K562 (cell line): ENCODE data around the gene TIFAB. TPM values are rescaled to one million over a fixed set of nuclear protein-coding genes. Genes with fewer than 3 reads are reported as not detected.

Experiments
- ATAC-seq: fragments of 200-7000 bp; cut with Tn5 transposase; 3 replicates; pipeline ENCODE4 v1.9.1; 2020; ENCODE audit warnings: moderate library complexity
- BruUV-seq: library from RNA; stranded (reverse); fragments of 400-500 nt; replicated peaks from 2 replicates; lab custom pipeline; 2021; lab: Mats Ljungman, UMichigan
- CTCF ChIA-PET: fragments of 300-600 bp; formaldehyde crosslinking; extraction: SDS; loops from one replicate; lab custom pipeline; 2021; ENCODE audit warnings: low intra/inter-chr PET ratio; lab: Yijun Ruan, JAX
- POLR2A ChIA-PET: fragments of 300-600, 350-650 bp; sonication (Branson Sonifier 250); formaldehyde crosslinking; extraction: SDS; loops from one replicate; lab custom pipeline; 2021; ENCODE audit warnings: antibody characterized with exemption, inconsistent platforms; lab: Yijun Ruan, JAX
- DNase-seq, 4 experiments: peaks; one replicate each; pipeline versions ENCODE4 v3.0.0 to v3.0.0-alpha.2; 2011 to 2018; ENCODE audit warnings: low spot score in 3 of 4, mixed read lengths in 3 of 4; ENCODE audit errors: extremely low read depth in 1 of 4
- FAIRE-seq: peaks from 2 replicates; lab custom pipeline; 2011; peaks lifted over from hg19 to GRCh38; lab: Jason Lieb, UNC
- H2AFZ ChIP-seq: 2 replicates; pipeline ENCODE4 v1.6.0; 2011; ENCODE audit warnings: low read depth, low read length, control low read depth, inconsistent platforms
- H3K27ac ChIP-seq: fragments of 200-600 bp; 3 replicates; pipeline ENCODE4 v1.8.0; 2011; ENCODE audit warnings: low read depth, mild to moderate bottlenecking, control low read depth, inconsistent platforms, low read length, moderate library complexity, mixed read lengths; ENCODE audit errors: extremely low read depth
- H3K27me3 ChIP-seq, 2 experiments: fragments of 300-600 bp in 1 of 2; 2 replicates in 1 of 2; 3 replicates in 1 of 2; pipeline versions ENCODE4 v1.6.0 to v1.8.0; 2011; ENCODE audit warnings: inconsistent platforms in 2 of 2, low read length in 2 of 2, mild to moderate bottlenecking in 1 of 2, mixed read lengths in 1 of 2, moderate library complexity in 1 of 2; ENCODE audit not compliant: control insufficient read depth in 2 of 2, insufficient read depth in 2 of 2
- H3K36me3 ChIP-seq: fragments of 300-600 bp; 3 replicates; pipeline ENCODE4 v1.8.0; 2011; ENCODE audit warnings: mild to moderate bottlenecking, low read length, inconsistent platforms; ENCODE audit not compliant: control insufficient read depth, insufficient read depth
- H3K4me1 ChIP-seq, 2 experiments: fragments of 200-600 bp in 1 of 2; replicated peaks in 1 of 2; 2 replicates in 1 of 2; 3 replicates in 1 of 2; pipeline versions ENCODE4 v1.5.1 to v1.8.0; 2011; ENCODE audit warnings: inconsistent platforms in 2 of 2, low read length in 2 of 2, mild to moderate bottlenecking in 1 of 2, mixed read lengths in 1 of 2, moderate library complexity in 1 of 2; ENCODE audit not compliant: control insufficient read depth in 2 of 2, insufficient read depth in 2 of 2
- H3K4me2 ChIP-seq: 2 replicates; pipeline ENCODE4 v1.6.1; 2011; ENCODE audit warnings: low read length, control low read depth, inconsistent platforms, mixed read lengths; ENCODE audit not compliant: insufficient read depth
- H3K4me3 ChIP-seq: fragments of 200-600 bp; sonication (generic), shearing (Covaris generic); 2 replicates; pipeline ENCODE4 v1.5.1; 2016; ENCODE audit warnings: control low read depth, inconsistent platforms
- H3K79me2 ChIP-seq: fragments of 200-600 bp; 3 replicates; pipeline ENCODE4 v1.8.0; 2011; ENCODE audit warnings: low read length, inconsistent platforms; ENCODE audit not compliant: control insufficient read depth, insufficient read depth
- H3K9ac ChIP-seq, 2 experiments: 2 replicates each; pipeline versions ENCODE4 v1.6.0 to v1.6.1; 2011; ENCODE audit warnings: low read depth in 2 of 2, low read length in 2 of 2, control low read depth in 1 of 2, inconsistent platforms in 1 of 2, mild to moderate bottlenecking in 1 of 2, mixed read lengths in 1 of 2; ENCODE audit not compliant: insufficient read depth in 1 of 2
- H3K9me1 ChIP-seq: one replicate; pipeline ENCODE4 v1.6.0; 2011; ENCODE audit warnings: inconsistent platforms, mild to moderate bottlenecking, low read length, moderate library complexity; ENCODE audit not compliant: control insufficient read depth, insufficient read depth
- H3K9me3 ChIP-seq: replicated peaks from 2 replicates; pipeline ENCODE4 v1.5.1; 2011; ENCODE audit warnings: low read depth, low read length, inconsistent platforms; ENCODE audit not compliant: control insufficient read depth, insufficient read depth
- H4K20me1 ChIP-seq: replicated peaks from 2 replicates; pipeline ENCODE4 v1.6.1; 2011; ENCODE audit warnings: low read length, inconsistent platforms, mixed read lengths; ENCODE audit not compliant: control insufficient read depth, insufficient read depth
- CBFB ChIP-seq: sonication (generic); formaldehyde crosslinking; IDR thresholded peaks from 2 replicates; pipeline ENCODE4 v1.4.0; 2020; ENCODE audit warnings: mild to moderate bottlenecking, missing genetic modification reagents
- CCAR2 ChIP-seq: fragments of 200-400 bp; formaldehyde crosslinking; IDR thresholded peaks from 2 replicates; pipeline ENCODE4 v1.6.1; 2017; ENCODE audit warnings: mild to moderate bottlenecking, low read depth, low read length
- EP400 ChIP-seq: fragments of 450-650 bp; IDR thresholded peaks from 2 replicates; pipeline ENCODE4 v1.6.1; 2017; ENCODE audit warnings: antibody characterized with exemption, mild to moderate bottlenecking, moderate library complexity
- SAP30 ChIP-seq: fragments of 200-600 bp; sonication (generic); IDR thresholded peaks from 2 replicates; pipeline ENCODE4 v1.6.1; 2012; ENCODE audit warnings: borderline replicate concordance, low read depth, mild to moderate bottlenecking, moderate library complexity, low read length, control low read depth, inconsistent platforms; ENCODE audit not compliant: insufficient read depth, poor library complexity, severe bottlenecking
- SREBF2 ChIP-seq: sonication (generic); formaldehyde crosslinking; IDR thresholded peaks from 2 replicates; pipeline ENCODE4 v1.4.0; 2020; ENCODE audit warnings: mild to moderate bottlenecking, missing genetic modification reagents
- WHSC1 ChIP-seq: IDR thresholded peaks from one replicate; pipeline ENCODE4 v1.6.1; 2012; ENCODE audit warnings: low read length, control low read depth, inconsistent platforms
- WGBS: fragments of 100-300 bp; shearing (Covaris generic); methylation state at CpG from one replicate; pipeline ENCODE4 v1.1.6; 2016; ENCODE audit warnings: low coverage, mixed read lengths; ENCODE audit not compliant: insufficient coverage; ENCODE audit errors: missing lambda C conversion rate; 5-methylcytosine and 5-hydroxymethylcytosine counted together
- in situ Hi-C: fragments of 300-500 bp; cut with MboI; formaldehyde crosslinking; loops from 4 replicates; pipeline ENCODE4 v1.15.0; 2018; ENCODE audit warnings: inconsistent platforms, mixed read lengths
- intact Hi-C: fragments of 100-400 bp; cut with micrococcal nuclease; formaldehyde crosslinking; loops from 2 replicates; pipeline ENCODE4 v1.14.2; 2022
- polyA plus RNA-seq, 8 experiments: library from polyadenylated mRNA; depleted of rRNA in 4 of 8; stranded (reverse) in 5 of 8; unstranded in 3 of 8; fragments of >200 nt; fragmentation: Nextera tagmentation in 2 of 8; fragmentation: Illumina TruSeq in 1 of 8; extraction: Ambion mirVana in 2 of 8; extraction: Trizol in 1 of 8; gene quantifications; 2 replicates each; pipeline versions ENCODE4 v1.2.1 to v1.2.3, GENCODE V29; 2011 to 2014; ENCODE audit warnings: inconsistent platforms in 1 of 8, missing spikeins in 1 of 8
- total RNA-seq, 7 experiments: library from RNA; depleted of rRNA in 6 of 7; stranded (reverse); fragments of >200 nt in 6 of 7; fragmentation: Illumina TruSeq in 2 of 7; extraction: Trizol in 2 of 7; gene quantifications; 2 replicates each; pipeline versions ENCODE4 v1.2.1 to v1.2.3, GENCODE V29; 2011 to 2021; ENCODE audit warnings: low replicate concordance in 1 of 7
- TF ChIP-seq, protein P1 (sequence below): fragments of 250-450 bp; sonication (Bioruptor Pico); IDR thresholded peaks from 2 replicates; pipeline ENCODE4 v1.5.0; 2021
- TF ChIP-seq, protein P2 (sequence below): fragments of 250-450 bp; sonication (Bioruptor Pico); IDR thresholded peaks from 2 replicates; pipeline ENCODE4 v1.5.0; 2021; ENCODE audit warnings: mild to moderate bottlenecking, moderate library complexity

Gene TIFAB
- total and polyA plus RNA-seq, 9 of the 15 experiments (the other 6 are each of a cell fraction or from before 2014, with no cell fraction given), result not detected

DNA sequence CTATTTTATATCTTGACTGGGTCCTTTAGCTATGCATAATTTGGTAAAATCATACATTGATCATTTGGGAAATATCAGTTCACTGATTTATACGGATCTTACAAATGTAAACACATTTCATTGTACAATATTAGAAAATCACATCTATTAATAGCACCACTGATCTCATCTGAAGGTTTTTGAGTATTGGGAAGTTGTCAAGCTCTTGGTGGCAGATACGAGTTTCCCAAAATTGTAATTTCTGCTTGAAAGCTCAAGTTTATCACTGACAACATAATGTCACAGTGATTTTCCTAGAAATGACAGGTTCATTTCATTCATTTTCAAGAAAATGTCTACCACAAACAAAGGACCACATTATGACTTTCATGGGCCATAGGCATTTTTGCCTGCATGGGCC lies 50.1 kb downstream of the TIFAB start:
- ATAC-seq, result no peak
- peaks cover 26% of the 10 kb centered on the region for H3K79me2 ChIP-seq

More for the DNA sequence above, 50.1 kb downstream of the TIFAB start:
- peaks cover 5% of the 10 kb centered on the region; the same call in 1 of the 2 replicates for H4K20me1 ChIP-seq
- H3K9me1 ChIP-seq, result no peaks in the 10 kb centered on the region
- H3K27me3 ChIP-seq, result no peaks in the 10 kb centered on the region
- H3K27ac ChIP-seq, result no peak overlapping the region
- H2AFZ ChIP-seq, result no peak overlapping the region
- FAIRE-seq, result no peak
- BruUV-seq, result no TSS peak
- ChIA-PET CTCF (no interaction called here), POLR2A (interaction anchor here (0.7 to 0.8 kb wide), 2 partner anchors 10 to 15 kb away, joined by 3 read pairs; no protein-coding TSS in a partner anchor)
- peaks cover 5% of the 10 kb centered on the region; the same call in 1 of the 3 replicates for H3K36me3 ChIP-seq
- H3K9ac ChIP-seq, result no peak overlapping the region
- TF ChIP-seq, protein P1, sequence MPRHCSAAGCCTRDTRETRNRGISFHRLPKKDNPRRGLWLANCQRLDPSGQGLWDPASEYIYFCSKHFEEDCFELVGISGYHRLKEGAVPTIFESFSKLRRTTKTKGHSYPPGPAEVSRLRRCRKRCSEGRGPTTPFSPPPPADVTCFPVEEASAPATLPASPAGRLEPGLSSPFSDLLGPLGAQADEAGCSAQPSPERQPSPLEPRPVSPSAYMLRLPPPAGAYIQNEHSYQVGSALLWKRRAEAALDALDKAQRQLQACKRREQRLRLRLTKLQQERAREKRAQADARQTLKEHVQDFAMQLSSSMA (CRISPR knock-in tag), result no peak
- TF ChIP-seq CBFB (CRISPR knock-in tag) (no peak), EP400 (no peak), SAP30 (no peak), SREBF2 (no peak), CCAR2 (no peak), WHSC1 (no peak)
- TF ChIP-seq, protein P2, sequence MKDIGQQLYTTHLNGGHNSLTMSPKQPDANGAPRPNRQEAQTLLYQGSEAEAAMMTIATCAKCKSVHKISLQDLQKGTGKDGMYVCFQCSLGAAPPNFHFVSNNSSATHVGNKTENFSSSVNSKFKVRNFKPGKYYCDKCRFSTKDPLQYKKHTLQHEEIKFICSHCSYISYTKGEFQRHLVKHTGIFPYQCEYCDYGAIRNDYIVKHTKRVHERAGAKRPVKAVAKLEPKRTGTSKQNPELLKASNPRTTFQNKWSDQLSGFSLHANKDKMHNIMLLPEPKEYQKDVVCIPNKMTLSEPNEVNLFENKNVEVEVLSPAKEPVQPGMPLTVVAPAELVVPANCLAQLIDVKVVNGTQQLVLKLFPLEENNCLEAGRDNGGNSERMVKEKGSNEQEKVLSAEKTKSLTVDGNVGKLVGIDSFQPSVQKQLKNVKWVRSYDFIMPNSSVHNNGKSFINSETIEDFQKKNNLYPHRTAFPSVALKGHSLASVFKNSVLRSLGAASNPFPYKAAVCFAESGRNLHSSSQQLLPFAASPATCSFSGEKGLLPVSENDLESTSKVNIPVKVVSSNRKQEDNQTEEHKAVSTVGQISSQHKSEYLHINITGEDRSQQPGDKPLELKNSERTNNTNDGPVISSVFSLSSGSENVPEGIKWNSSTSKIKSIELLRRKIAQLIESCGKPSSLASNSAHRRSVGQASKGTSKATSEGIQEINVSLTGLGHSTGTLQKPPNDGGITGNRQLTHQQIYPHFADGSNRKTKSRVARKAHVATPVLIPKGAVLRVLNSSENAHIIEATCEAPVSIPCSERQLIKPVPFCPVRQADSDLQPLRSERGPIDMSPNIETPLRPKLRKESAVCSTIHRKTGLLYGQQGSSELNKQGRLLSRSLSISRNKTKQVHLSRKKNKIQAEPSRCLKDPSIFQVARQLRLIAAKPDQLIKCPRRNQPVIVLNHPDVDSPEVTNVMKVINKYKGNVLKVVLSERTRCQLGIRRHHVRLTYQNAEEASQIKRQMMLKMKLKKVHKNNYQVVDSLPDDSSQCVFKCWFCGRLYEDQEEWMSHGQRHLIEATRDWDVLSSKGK (CRISPR knock-in tag), result no peak
- H3K4me1 ChIP-seq, result peaks cover 18 to 22% of the 10 kb centered on the region in 2 experiments
- H3K9me3 ChIP-seq, result no peaks in the 10 kb centered on the region
- H3K4me3 ChIP-seq, result no peak overlapping the region
- no peak overlapping the region for H3K4me2 ChIP-seq
- no peak for DNase-seq
- 81% methylated on average over 2 of the region's 2 CpGs for WGBS
- intact Hi-C loops (no loop called here), in situ Hi-C loops (no loop called here)
